Fibroblast of skin of abdomen (primary cell): ENCODE results near the gene OR4C45. TPM values are rescaled to one million over a fixed set of nuclear protein-coding genes. Genes with fewer than 3 reads are reported as not detected.
"Not testable (repeated sequence)": the region's sequence is repeated elsewhere in the genome, so short reads cannot be mapped to it uniquely, and the experiment has no call there.

Source experiments
- DNase-seq: peaks from one replicate; pipeline ENCODE4 v3.0.0-alpha.2; 2013
- polyA plus RNA-seq, 2 experiments: library from polyadenylated mRNA; unstranded; fragments of 120-200 nt; gene quantifications; one replicate each; pipeline ENCODE4 v1.2.1, GENCODE V29; 2013; ENCODE audit not compliant: insufficient read length in 2 of 2

The OR4C45 gene
- polyA plus RNA-seq (2013, experiment 1 of 2; ENCODE audit: insufficient read length) = not detected
- not detected for polyA plus RNA-seq (2013, experiment 2 of 2; ENCODE audit: insufficient read length)

DNA sequence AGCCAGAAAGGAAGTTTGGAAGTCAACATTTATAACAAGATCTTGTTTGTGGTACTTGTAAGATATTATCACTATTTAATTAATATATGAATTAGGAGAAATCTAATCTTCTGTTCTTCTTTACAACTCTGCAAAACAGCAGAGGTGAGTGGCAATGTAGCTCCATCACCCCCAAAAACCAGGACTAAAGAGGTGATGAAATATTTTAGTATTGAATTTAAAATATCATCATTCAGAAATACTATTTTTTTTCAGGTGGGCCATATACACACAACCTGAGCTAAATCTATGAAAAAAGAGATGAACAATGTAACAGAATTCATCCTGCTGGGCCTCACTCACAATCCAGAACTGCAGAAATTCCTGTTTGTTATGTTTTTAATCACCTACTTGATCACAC lies at the start of gene OR4C45:
TSS of gene OR4C45 (plus strand) at position 301 of the 400 bp plus-strand sequence.
- DNase-seq = no peak

GRCh38 chr11:49995565-49995964 lies 37.1 kb upstream of the OR4C45 start:
- DNase-seq = peak; percentile 1

DNA sequence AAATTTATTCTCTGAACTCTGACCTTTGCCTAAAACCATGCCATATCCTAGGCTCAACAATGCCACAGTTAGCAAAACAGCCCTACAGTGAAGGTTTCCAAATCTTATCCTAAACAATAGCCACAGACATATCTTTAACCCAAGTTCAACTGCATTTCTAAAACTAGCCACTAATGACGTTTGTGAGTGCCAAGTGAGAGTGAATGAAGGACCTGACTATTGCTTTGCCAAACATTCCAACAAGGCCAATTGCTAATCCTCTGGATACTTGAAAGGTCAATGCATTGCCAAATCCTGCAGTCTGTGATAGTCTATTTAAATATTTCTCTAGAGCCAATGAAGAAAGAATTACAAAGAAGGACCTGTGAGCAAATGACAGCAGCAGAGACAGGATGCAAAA lies 2.5 kb upstream of the OR4C45 start:
- DNase-seq = no peak

DNA sequence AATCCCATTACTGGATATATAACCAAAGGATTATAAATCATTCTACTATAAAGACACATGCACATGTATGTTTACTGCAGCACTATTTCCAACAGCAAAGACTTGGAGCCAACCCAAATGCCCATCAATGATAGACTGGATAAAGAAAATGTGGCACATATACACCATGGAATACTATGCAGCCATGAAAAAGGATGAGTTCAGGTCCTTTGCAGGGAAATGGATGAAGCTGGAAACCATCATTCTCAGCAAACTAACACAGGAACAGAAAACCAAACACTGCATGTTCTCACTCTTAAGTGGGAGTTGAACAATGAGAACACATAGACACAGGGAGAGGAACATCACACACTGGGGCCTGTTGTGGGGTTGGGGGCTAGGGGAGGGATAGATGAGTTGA lies 3.6 kb downstream of the OR4C45 start:
- not testable (repeated sequence) for DNase-seq

GRCh38 chr11:50037251-50037650 lies 4.6 kb downstream of the OR4C45 start:
- DNase-seq = no peak

- DNase-seq = no peak
Measured at GRCh38 chr11:50044647-50045046, 12.0 kb downstream of the OR4C45 start.

DNA sequence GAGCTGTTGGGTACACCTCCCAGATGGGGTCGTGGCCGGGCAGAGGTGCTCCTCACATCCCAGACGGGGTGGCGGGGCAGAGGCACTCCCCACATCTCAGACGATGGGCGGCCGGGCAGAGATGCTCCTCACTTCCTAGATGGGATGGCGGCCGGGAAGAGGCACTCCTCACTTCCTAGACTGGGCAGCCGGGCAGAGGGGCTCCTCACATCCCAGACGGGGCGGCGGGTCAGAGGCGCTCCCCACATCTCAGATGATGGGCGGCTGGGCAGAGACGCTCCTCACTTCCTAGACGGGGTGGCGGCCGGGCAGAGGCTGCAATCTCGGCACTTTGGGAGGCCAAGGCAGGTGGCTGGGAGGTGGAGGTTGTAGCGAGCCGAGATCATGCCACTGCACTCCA lies 30.4 kb downstream of the OR4C45 start:
- not testable (repeated sequence) for DNase-seq

DNA sequence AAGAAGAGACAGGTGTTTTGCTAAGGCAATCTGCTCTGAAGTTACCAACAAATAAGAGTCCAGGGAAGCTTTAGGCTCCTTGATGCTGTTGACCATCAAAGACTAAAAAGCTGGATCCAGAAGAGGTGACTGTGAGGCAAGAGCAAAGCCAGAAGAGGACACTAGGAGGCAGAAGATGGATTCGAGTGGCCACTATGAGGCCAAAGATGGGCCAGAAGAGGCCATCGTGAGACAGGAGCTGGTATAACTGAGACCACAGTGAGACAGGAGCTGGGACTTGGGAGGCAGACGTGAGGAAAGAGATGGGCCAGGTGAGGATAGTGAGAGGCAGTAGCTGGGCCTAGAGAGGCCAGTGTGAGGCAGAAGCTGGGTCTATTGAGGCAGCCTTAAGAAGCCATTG lies 37.7 kb downstream of the OR4C45 start:
- DNase-seq = no peak

GRCh38 chr11:50071584-50072225 lies 39.0 kb downstream of the OR4C45 start:
- no peak for DNase-seq

DNA sequence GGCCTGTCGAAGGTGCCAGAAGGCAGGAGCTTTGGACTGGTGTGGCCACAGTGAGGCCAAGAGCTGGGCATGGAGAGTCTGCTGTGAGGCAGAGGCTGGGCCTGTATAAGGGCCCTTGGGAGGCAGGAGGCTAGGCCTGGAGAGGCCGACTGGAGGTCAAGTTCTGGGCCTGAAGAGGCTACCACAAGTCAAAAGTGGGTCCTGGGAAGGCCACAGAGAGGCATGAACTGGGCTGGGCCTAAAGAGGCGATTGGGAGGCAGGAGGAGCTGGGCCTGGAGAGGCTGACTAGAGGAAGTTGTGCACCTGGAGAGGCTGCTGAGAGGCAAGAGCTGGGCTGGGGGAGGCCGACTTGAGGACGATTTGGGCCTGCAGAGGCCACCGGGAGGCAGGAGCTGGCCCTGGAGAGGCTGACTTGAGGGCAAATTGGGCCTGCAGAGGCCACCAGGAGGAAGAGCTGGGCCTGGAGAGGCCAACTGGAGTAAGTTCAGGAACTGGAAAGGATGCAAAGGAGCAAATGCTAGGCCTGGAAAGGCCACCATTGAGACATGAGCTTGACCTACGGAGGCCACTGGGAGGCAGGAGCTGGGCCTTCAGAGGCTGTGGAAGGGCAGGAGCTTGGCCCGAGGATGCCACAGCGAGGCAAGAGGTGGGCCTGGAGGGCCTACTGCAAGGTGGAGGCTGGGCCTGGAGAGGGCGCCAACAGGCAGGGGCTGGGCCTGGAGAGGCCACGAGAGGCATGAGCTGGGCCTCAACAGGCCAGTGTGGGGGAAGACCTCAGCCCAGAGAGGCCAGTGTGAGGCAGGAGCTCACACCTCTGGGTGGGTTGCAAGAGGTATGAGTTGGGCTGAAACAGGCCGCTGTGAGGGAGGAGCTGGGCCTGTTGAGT lies 39.8 kb downstream of the OR4C45 start:
- DNase-seq = no peak

DNA sequence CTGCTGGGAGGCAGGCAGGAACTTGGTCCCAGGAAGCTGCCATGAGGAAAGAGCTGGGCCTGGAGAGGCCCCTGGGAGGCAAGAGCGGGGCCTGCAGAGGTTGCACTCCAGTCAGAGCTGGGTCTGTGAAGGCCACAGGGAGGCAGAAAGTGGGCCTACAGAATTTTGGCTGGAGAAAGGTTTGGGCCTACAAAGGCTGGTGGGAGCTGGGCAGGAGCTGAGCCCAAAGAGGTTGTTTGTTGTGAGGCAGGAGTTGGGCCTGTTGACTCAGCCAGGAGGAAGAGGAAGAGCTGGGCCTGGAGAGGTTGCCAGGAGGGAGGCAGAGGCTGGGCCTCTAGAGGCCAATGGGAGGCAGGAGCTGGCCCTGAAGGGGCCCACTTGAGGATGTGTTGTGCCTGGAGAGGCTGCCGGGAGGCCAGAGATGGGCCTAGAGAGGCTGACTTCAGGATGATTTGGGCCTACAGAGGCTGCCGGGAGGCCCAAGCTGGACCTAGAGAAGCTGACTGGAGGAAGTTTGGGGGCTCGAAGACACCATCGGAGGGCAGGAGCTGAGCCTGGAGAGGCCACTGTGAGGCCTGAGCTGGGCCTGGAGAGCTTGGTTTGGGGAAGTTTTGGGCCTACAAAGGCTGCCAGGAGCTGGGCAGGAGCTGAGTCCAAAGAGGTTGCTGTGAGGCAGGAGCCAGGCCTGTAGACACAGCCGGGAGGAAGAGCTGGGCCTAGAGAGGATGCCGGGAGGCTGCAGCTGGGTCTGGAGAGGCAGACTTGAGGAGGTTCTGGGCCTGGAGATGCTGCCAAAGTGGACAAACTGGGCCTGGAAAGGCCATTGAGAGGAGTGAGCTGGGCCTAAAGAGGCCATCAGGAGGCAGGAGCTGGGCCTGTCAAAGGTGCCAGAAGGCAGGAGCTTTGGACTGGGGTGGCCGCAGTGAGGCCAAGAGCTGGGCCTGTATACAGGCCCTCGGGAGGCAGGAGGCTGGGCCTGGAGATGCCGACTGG lies 40.7 kb downstream of the OR4C45 start:
- DNase-seq = no peak

GRCh38 chr11:50074161-50074560 lies 41.5 kb downstream of the OR4C45 start:
- no peak for DNase-seq

DNA sequence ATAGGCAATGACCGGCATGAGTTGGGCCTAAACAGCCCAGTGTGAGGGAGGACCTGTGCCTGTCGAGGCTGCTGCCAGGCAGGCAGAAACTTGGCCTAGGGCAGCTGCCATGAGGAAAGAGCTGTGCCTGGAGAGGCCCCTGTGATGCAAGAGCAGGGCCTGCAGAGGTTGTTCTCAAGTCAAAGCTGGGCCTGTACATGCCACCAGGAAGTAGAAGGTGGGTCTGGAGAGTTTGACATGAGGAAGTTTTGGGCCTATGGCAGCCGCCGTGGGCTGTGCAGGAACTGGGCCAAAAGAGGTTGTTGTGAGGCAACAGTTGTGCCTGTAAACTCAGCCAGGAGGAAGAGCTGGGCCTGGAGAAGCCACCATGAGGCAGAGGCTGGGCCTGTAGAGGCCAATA lies 43.2 kb downstream of the OR4C45 start:
- DNase-seq = no peak

GRCh38 chr11:50077526-50077925 lies 44.9 kb downstream of the OR4C45 start:
- DNase-seq = no peak

- DNase-seq = no peak
Measured at GRCh38 chr11:50078001-50078400, 45.3 kb downstream of the OR4C45 start.

GRCh38 chr11:50078946-50079345 lies 46.3 kb downstream of the OR4C45 start:
- not testable (repeated sequence) for DNase-seq

GRCh38 chr11:50080256-50080655 lies 47.6 kb downstream of the OR4C45 start:
- DNase-seq = no peak
